Nephron (organoid): Measurements from ENCODE around the gene KCNK7.
A peak's percentile ranks its signal among the peaks of the same experiment; 100 is the strongest.

Experiments
- H3K27ac Mint-ChIP-seq, 3 experiments: 2 replicates each; pipeline ENCODE4 v1.8.0; 2020; ENCODE audit warnings: mixed read lengths in 3 of 3, mild to moderate bottlenecking in 2 of 3, moderate library complexity in 1 of 3
- H3K27me3 Mint-ChIP-seq: 2 replicates; pipeline ENCODE4 v1.8.0; 2021; ENCODE audit warnings: low read depth, mild to moderate bottlenecking, moderate library complexity, mixed read lengths
- H3K36me3 Mint-ChIP-seq: 2 replicates; pipeline ENCODE4 v1.8.0; 2020; ENCODE audit warnings: low read depth, mixed read lengths
- H3K4me1 Mint-ChIP-seq: 2 replicates; pipeline ENCODE4 v1.8.0; 2020; ENCODE audit warnings: mixed read lengths
- H3K4me3 Mint-ChIP-seq, 3 experiments: 2 replicates each; pipeline ENCODE4 v1.8.0; 2020; ENCODE audit warnings: mild to moderate bottlenecking in 3 of 3, mixed read lengths in 3 of 3, moderate library complexity in 2 of 3
- H3K9me3 Mint-ChIP-seq: 2 replicates; pipeline ENCODE4 v1.8.0; 2020; ENCODE audit warnings: mixed read lengths
- CTCF ChIP-seq, 3 experiments: fragments of 200-600 bp; sonication (generic); IDR thresholded peaks; one replicate each; pipeline ENCODE4 v1.5.0; 2021; ENCODE audit warnings: antibody characterized with exemption in 3 of 3; ENCODE audit not compliant: unreplicated experiment in 3 of 3

The KCNK7 gene

GRCh38 chr11:65584106-65584505, 11.5 kb downstream of the KCNK7 start:
- Mint-ChIP-seq H3K27ac (no peak overlapping the region), H3K9me3 (no peaks in the 10 kb centered on the region), H3K27me3 (peaks cover 15% of the 10 kb centered on the region), H3K4me1 (peaks cover 20% of the 10 kb centered on the region), H3K4me3 (no peak overlapping the region), H3K36me3 (no peaks in the 10 kb centered on the region)
- no peak for TF ChIP-seq CTCF (IDR thresholded peaks at IDR 0.05; ENCODE audit: unreplicated experiment in 3 of 3)

- no peaks in the 10 kb centered on the region for H3K36me3 Mint-ChIP-seq
- TF ChIP-seq CTCF (IDR thresholded peaks at IDR 0.05; ENCODE audit: unreplicated experiment in 3 of 3), result no peak
- H3K27me3 Mint-ChIP-seq, result peaks cover 15% of the 10 kb centered on the region
- H3K4me1 Mint-ChIP-seq, result peaks cover 23% of the 10 kb centered on the region
- peak overlapping the region in 1 of 3 experiments; percentile 26 for H3K27ac Mint-ChIP-seq
- no peaks in the 10 kb centered on the region for H3K9me3 Mint-ChIP-seq
- no peak overlapping the region for H3K4me3 Mint-ChIP-seq
Measured at GRCh38 chr11:65583589-65583988, 12.0 kb downstream of the KCNK7 start.

- Mint-ChIP-seq H3K27me3 (peaks cover 15% of the 10 kb centered on the region), H3K36me3 (no peaks in the 10 kb centered on the region), H3K9me3 (no peaks in the 10 kb centered on the region), H3K4me3 (no peak overlapping the region), H3K4me1 (peaks cover 22% of the 10 kb centered on the region), H3K27ac (no peak overlapping the region)
- no peak for TF ChIP-seq CTCF (IDR thresholded peaks at IDR 0.05; ENCODE audit: unreplicated experiment in 3 of 3)
Measured at GRCh38 chr11:65581928-65582327, 13.7 kb downstream of the KCNK7 start.

GRCh38 chr11:65580756-65581155, 14.8 kb downstream of the KCNK7 start:
- Mint-ChIP-seq H3K4me1 (peaks cover 17% of the 10 kb centered on the region), H3K36me3 (no peaks in the 10 kb centered on the region), H3K27me3 (peaks cover 15% of the 10 kb centered on the region), H3K4me3 (no peak overlapping the region), H3K27ac (no peak overlapping the region), H3K9me3 (no peaks in the 10 kb centered on the region)
- TF ChIP-seq CTCF (IDR thresholded peaks at IDR 0.05; ENCODE audit: unreplicated experiment in 3 of 3), result no peak

GRCh38 chr11:65580031-65580692, 15.4 kb downstream of the KCNK7 start:
- no peak for TF ChIP-seq CTCF (IDR thresholded peaks at IDR 0.05; ENCODE audit: unreplicated experiment in 3 of 3)

GRCh38 chr11:65579291-65579690, 16.3 kb downstream of the KCNK7 start:
- no peak for TF ChIP-seq CTCF (IDR thresholded peaks at IDR 0.05; ENCODE audit: unreplicated experiment in 3 of 3)
- no peaks in the 10 kb centered on the region for H3K36me3 Mint-ChIP-seq
- peaks cover 29% of the 10 kb centered on the region for H3K4me1 Mint-ChIP-seq
- peak overlapping the region in 2 of 3 experiments; percentile 14 to 36 for H3K4me3 Mint-ChIP-seq
- peaks cover 19% of the 10 kb centered on the region for H3K27me3 Mint-ChIP-seq
- H3K27ac Mint-ChIP-seq, result no peak overlapping the region
- H3K9me3 Mint-ChIP-seq, result no peaks in the 10 kb centered on the region

More at GRCh38 chr11:65580031-65580692, 15.4 kb downstream of the KCNK7 start:
- H3K9me3 Mint-ChIP-seq, result no peaks in the 10 kb centered on the region
- H3K36me3 Mint-ChIP-seq, result no peaks in the 10 kb centered on the region
- H3K27me3 Mint-ChIP-seq, result peaks cover 19% of the 10 kb centered on the region
- H3K27ac Mint-ChIP-seq, result no peak overlapping the region
- H3K4me1 Mint-ChIP-seq, result peaks cover 23% of the 10 kb centered on the region
- no peak overlapping the region for H3K4me3 Mint-ChIP-seq
